ENCODE measurements around the gene ATP5PO.

The ATP5PO gene

GRCh38 chr21:33898586-33898985 is 17.0 kb downstream of the ATP5PO start:
- DNase-seq (ENCODE audit: low read depth), result peak; percentile 76

- DNase-seq (ENCODE audit: low read depth), result no peak
Measured at GRCh38 chr21:33897739-33898138, 17.9 kb downstream of the ATP5PO start.

GRCh38 chr21:33897098-33897497 is 18.5 kb downstream of the ATP5PO start:
- DNase-seq (ENCODE audit: low read depth), result no peak

GRCh38 chr21:33896691-33897090 is 18.9 kb downstream of the ATP5PO start:
- no peak for DNase-seq (ENCODE audit: low read depth)

- no peak for DNase-seq (ENCODE audit: low read depth)
Measured at GRCh38 chr21:33895356-33895755, 20.2 kb downstream of the ATP5PO start.

GRCh38 chr21:33894736-33895288 is 20.8 kb downstream of the ATP5PO start:
- peak; percentile 93 for DNase-seq (ENCODE audit: low read depth)

- DNase-seq (ENCODE audit: low read depth), result no peak
Measured at GRCh38 chr21:33893917-33894316, 21.7 kb downstream of the ATP5PO start.

GRCh38 chr21:33892853-33893252 is 22.8 kb downstream of the ATP5PO start:
- DNase-seq (ENCODE audit: low read depth), result no peak

- DNase-seq (ENCODE audit: low read depth), result no peak
Measured at GRCh38 chr21:33890187-33890586, 25.4 kb downstream of the ATP5PO start.

- DNase-seq (ENCODE audit: low read depth), result no peak
Measured at GRCh38 chr21:33886321-33886720, 29.3 kb downstream of the ATP5PO start.

GRCh38 chr21:33885172-33885514 is 30.5 kb downstream of the ATP5PO start:
- no peak for DNase-seq (ENCODE audit: low read depth)

- DNase-seq (ENCODE audit: low read depth), result peak; percentile 38
Measured at GRCh38 chr21:33884376-33885171, 31.0 kb downstream of the ATP5PO start.

- DNase-seq (ENCODE audit: low read depth), result no peak
Measured at GRCh38 chr21:33883118-33883517, 32.5 kb downstream of the ATP5PO start.

- DNase-seq (ENCODE audit: low read depth), result no peak
Measured at GRCh38 chr21:33881689-33882440, 33.7 kb downstream of the ATP5PO start.

- DNase-seq (ENCODE audit: low read depth), result no peak
Measured at GRCh38 chr21:33880626-33881025, 35.0 kb downstream of the ATP5PO start.

- no peak for DNase-seq (ENCODE audit: low read depth)
Measured at GRCh38 chr21:33878824-33879223, 36.8 kb downstream of the ATP5PO start.

- no peak for DNase-seq (ENCODE audit: low read depth)
Measured at GRCh38 chr21:33875026-33875695, 40.4 kb downstream of the ATP5PO start.

- no peak for DNase-seq (ENCODE audit: low read depth)
Measured at GRCh38 chr21:33874161-33874560, 41.4 kb downstream of the ATP5PO start.

- DNase-seq (ENCODE audit: low read depth), result no peak
Measured at GRCh38 chr21:33872881-33873515, 42.6 kb downstream of the ATP5PO start.

GRCh38 chr21:33871171-33871570 is 44.4 kb downstream of the ATP5PO start:
- DNase-seq (ENCODE audit: low read depth), result peak; percentile 81

- DNase-seq (ENCODE audit: low read depth), result peak; percentile 68
Measured at GRCh38 chr21:33870768-33871167, 44.8 kb downstream of the ATP5PO start.

GRCh38 chr21:33869873-33870272 is 45.7 kb downstream of the ATP5PO start:
- no peak for DNase-seq (ENCODE audit: low read depth)
